Measurements from ENCODE around the gene LIN28B.

LIN28B gene

DNA sequence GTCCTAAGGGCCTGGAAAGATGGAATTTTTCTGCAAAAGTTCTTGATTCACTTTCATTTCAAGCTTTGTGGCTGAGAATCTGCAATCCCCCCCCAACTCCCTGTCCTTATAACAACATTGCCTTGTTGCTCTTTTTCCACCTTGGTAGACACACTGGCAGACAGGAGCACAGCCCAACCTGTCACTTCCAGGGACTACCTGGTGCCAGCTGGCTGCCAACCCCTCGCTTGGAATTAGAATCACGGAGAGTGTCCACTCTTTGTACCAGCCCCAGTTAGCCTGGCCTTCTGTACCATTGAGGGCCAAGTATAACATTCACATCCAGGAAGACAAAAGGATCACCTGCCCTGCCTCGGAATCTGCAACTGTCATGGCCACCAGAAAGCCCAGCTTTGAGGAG is 148.2 kb downstream of the LIN28B start:
- DNase-seq (ENCODE audit: low spot score): no peak
- TF ChIP-seq, protein P1, sequence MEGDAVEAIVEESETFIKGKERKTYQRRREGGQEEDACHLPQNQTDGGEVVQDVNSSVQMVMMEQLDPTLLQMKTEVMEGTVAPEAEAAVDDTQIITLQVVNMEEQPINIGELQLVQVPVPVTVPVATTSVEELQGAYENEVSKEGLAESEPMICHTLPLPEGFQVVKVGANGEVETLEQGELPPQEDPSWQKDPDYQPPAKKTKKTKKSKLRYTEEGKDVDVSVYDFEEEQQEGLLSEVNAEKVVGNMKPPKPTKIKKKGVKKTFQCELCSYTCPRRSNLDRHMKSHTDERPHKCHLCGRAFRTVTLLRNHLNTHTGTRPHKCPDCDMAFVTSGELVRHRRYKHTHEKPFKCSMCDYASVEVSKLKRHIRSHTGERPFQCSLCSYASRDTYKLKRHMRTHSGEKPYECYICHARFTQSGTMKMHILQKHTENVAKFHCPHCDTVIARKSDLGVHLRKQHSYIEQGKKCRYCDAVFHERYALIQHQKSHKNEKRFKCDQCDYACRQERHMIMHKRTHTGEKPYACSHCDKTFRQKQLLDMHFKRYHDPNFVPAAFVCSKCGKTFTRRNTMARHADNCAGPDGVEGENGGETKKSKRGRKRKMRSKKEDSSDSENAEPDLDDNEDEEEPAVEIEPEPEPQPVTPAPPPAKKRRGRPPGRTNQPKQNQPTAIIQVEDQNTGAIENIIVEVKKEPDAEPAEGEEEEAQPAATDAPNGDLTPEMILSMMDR (IDR thresholded peaks at IDR 0.05; ENCODE audit: extremely low read depth, missing control alignments): no peak

DNA sequence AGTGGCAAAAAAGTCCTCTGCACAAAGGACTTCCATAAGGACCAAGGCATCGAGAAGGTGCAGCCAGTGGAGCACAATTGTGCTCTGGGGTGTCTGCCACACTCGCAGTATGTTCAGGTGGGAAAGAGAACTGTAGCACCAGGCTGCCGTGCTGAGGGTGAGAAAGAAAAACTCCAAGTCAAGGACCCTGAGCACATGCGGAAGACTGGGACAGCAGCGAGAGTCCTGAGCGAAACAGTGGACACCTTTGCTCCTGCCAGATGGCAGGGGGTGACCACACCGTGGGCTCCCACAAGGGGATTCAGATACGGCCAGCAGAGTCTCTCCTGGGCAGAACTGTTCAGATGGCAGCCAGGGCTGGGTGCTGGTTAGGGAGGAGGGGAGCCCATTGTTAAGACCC is 149.4 kb downstream of the LIN28B start:
- DNase-seq (ENCODE audit: low spot score): no peak
- TF ChIP-seq, protein P1 (IDR thresholded peaks at IDR 0.05; ENCODE audit: extremely low read depth, missing control alignments): no peak

DNA sequence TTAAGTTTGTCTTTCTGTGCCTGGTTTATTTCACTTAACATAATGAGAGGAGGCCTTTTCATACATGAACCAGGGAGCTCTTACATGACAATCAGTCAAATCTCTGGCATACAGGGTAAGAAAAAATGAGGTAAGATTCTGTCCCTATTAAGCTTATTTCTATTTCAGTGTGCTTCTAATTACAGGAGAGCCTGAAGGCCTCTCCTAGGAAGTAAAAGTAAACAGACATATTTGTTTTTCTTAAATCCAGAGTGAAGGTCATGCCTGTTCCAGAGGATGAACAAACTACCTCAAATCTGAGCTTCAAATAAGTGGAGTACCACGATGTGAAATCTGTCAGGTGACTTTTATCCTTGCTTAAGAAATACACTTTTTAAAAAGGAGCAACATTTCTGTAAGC is 150.3 kb downstream of the LIN28B start:
- TF ChIP-seq, protein P1 (IDR thresholded peaks at IDR 0.05; ENCODE audit: extremely low read depth, missing control alignments): no peak

DNA sequence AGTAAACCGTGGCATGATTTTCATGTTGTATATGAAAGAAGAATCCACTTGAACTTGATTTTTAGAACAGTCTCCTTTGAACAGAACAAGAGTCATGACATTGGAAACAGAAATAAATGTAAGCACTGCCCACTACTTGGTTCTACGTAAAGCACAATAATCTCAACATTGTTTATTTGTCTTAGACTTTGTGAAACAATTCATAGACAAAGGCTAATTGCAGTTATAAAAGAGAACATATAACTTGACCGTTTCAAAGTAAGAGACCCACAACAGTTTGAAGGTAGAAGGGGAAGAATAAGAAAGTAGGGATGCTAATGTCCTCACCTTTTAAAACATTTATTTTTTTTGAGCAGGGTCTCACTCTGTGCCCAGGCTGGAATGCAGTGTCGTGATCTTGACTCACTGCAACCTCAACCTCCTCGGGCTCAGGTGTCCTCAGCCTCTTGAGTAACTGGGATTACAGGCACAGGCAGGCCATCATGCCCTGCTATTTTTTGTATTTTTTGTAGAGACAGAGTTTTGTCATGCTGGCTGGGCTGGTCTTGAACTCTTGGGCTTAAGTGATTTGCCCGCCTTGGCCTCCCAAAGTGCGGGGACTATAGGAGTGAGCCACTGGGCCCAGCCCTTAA is 151.8 kb downstream of the LIN28B start:
- DNase-seq (ENCODE audit: low spot score): no peak
- TF ChIP-seq, protein P1 (IDR thresholded peaks at IDR 0.05; ENCODE audit: extremely low read depth, missing control alignments): no peak

More for the DNA sequence above, 150.3 kb downstream of the LIN28B start:
- DNase-seq (ENCODE audit: low spot score): no peak

DNA sequence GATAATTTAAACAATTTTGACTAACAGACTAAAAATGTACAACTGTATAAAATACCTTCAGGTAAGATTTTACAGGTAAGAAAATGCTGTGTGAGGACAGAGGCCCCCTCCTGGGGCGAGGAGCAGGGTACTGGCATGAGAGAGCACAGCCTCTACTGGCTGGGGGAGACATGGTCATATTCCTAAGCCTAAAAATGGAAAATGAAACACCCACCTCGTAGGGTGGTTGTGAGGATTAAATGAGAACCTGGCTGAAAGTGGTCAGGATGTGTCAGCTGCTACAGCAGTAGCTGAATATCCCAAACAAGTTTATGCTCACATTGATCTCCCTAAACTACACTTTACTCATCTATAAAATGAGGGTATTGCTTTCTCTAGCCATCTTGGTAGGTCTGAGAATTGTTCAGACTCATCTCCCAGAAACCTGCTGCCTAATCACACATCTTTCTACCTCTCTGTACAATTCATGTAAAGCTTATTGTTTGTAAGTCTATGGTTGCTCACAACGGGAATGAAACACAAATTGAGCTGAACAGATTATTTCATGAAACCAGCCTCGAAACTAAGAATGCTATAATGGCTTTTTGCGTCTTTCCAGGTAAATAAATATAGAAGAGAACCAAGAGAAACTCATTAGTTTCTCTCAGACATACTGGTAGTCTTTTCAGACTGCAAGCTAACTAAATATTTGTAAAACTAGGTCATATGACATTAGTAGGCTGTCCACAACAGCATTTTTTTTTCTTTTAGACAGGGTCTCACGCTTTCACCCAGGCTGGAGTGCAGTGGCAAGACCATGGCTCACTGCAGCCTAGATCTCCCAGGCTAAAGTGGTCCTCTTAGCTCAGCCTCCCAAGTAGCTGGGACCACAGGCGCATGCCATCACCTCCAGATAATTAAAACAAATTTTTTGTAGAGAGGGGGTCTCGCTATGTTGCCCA is 153.3 kb downstream of the LIN28B start:
- DNase-seq (ENCODE audit: low spot score): no peak
- TF ChIP-seq, protein P1 (IDR thresholded peaks at IDR 0.05; ENCODE audit: extremely low read depth, missing control alignments): no peak

DNA sequence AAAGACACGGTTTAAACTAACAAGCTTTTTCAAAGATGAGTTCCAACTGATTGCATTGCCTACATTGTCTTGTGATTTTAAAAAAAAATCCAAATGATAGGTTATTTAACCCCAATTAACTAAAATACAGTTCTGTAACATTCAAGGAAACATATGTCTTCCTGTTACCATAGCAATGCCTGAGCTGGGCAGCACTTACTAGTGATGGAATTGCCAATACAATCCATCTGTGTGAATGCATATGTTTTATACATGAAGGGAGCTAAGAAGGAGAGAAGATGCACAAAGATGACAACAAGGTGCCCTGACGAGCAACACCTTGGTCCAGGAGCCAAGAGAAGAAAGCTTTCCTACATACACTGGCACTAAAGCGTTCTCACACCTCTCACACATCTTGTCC is 154.2 kb downstream of the LIN28B start:
- no peak for DNase-seq (ENCODE audit: low spot score)
- TF ChIP-seq, protein P1 (IDR thresholded peaks at IDR 0.05; ENCODE audit: extremely low read depth, missing control alignments): no peak

DNA sequence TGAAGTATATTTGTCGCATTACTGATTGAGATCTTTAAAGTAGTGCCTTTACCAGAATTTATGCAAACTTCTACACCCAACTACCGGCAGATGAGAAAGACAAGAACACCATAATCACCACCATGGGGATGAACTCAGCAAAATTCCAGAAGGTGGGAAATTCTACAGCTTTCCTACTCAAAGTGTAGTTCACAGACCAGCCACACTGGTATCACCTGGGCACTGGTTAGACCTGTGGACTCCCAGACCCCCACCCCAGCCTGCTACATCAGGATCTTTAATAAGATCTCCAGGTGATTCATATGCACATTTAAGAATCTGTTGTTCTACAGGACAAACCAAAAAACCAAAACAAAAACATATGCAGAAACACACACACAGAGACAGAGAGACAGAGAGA is 155.0 kb downstream of the LIN28B start:
- DNase-seq (ENCODE audit: low spot score): no peak
- TF ChIP-seq, protein P1 (IDR thresholded peaks at IDR 0.05; ENCODE audit: extremely low read depth, missing control alignments): no peak
